Endothelial cell of umbilical vein (primary cell): ENCODE measurements around the gene MEF2D. TPM values are rescaled to one million over a fixed set of nuclear protein-coding genes. Genes with fewer than 3 reads are reported as not detected.

Experiments
- BruUV-seq: library from RNA; stranded (reverse); fragments of 400-500 nt; replicated peaks from 2 replicates; lab custom pipeline; 2021; lab: Mats Ljungman, UMichigan
- CTCF ChIA-PET: fragments of 300-600, 350-600 bp; sonication (Branson Sonifier 250); formaldehyde crosslinking; loops from one replicate; lab custom pipeline; 2021; ENCODE audit warnings: antibody characterized with exemption, inconsistent platforms; lab: Charles Lee
- POLR2A ChIA-PET: fragments of 300-600, 350-600 bp; sonication (Branson Sonifier 250); formaldehyde crosslinking; loops from one replicate; lab custom pipeline; 2021; ENCODE audit warnings: antibody characterized with exemption, inconsistent platforms; lab: Charles Lee
- DNase-seq: peaks from one replicate; pipeline ENCODE4 v3.0.0-alpha.2; 2011; ENCODE audit warnings: low read depth, low spot score
- FAIRE-seq: peaks from 2 replicates; lab custom pipeline; 2011; peaks lifted over from hg19 to GRCh38; lab: Jason Lieb, UNC
- H2AFZ ChIP-seq: 2 replicates; pipeline ENCODE4 v1.6.0; 2012; ENCODE audit warnings: low read depth, low read length, control low read depth, inconsistent platforms
- H3K27ac ChIP-seq: 2 replicates; pipeline ENCODE4 v1.5.1; 2011; ENCODE audit warnings: low read depth, mild to moderate bottlenecking, control low read depth, low read length, moderate library complexity; ENCODE audit not compliant: insufficient read depth
- H3K27me3 ChIP-seq, 2 experiments: 2 replicates each; pipeline versions ENCODE4 v1.6.0 to v1.6.1; 2011; ENCODE audit warnings: low read length in 2 of 2, mixed read lengths in 1 of 2; ENCODE audit not compliant: control insufficient read depth in 2 of 2, insufficient read depth in 2 of 2
- H3K36me3 ChIP-seq, 2 experiments: 2 replicates in 1 of 2; 3 replicates in 1 of 2; pipeline ENCODE4 v1.5.1; 2011; ENCODE audit warnings: low read length in 2 of 2, mild to moderate bottlenecking in 1 of 2, moderate library complexity in 1 of 2; ENCODE audit not compliant: control insufficient read depth in 2 of 2, insufficient read depth in 2 of 2; ENCODE audit errors: extremely low read depth in 1 of 2
- H3K4me1 ChIP-seq: 3 replicates; pipeline ENCODE4 v1.5.1; 2011; ENCODE audit warnings: mild to moderate bottlenecking, low read length; ENCODE audit not compliant: control insufficient read depth, insufficient read depth; ENCODE audit errors: extremely low read depth
- H3K4me2 ChIP-seq: 2 replicates; pipeline ENCODE4 v1.6.1; 2011; ENCODE audit warnings: low read length, control low read depth, mixed read lengths; ENCODE audit not compliant: insufficient read depth
- H3K4me3 ChIP-seq, 3 experiments: fragments of 200-600 bp in 1 of 3; sonication (generic), shearing (Covaris generic) in 1 of 3; replicated peaks in 1 of 3; 2 replicates each; pipeline ENCODE4 v1.5.1; 2011 to 2016; ENCODE audit warnings: control low read depth in 3 of 3, low read length in 3 of 3, mild to moderate bottlenecking in 2 of 3, inconsistent platforms in 1 of 3, low read depth in 1 of 3, moderate library complexity in 1 of 3; ENCODE audit not compliant: insufficient read depth in 1 of 3
- H3K79me2 ChIP-seq: 2 replicates; pipeline ENCODE4 v1.6.0; 2012; ENCODE audit warnings: low read length, inconsistent platforms; ENCODE audit not compliant: control insufficient read depth, insufficient read depth
- H3K9ac ChIP-seq: replicated peaks from 2 replicates; pipeline ENCODE3; 2011; ENCODE audit warnings: low read length, control low read depth; ENCODE audit not compliant: insufficient read depth; ENCODE audit errors: extremely low read depth
- H3K9me1 ChIP-seq: replicated peaks from 3 replicates; pipeline ENCODE4 v1.6.0; 2011; ENCODE audit warnings: mild to moderate bottlenecking, low read length; ENCODE audit not compliant: control insufficient read depth, insufficient read depth; ENCODE audit errors: extremely low read depth
- H3K9me3 ChIP-seq: replicated peaks from 2 replicates; pipeline ENCODE4 v1.5.1; 2012; ENCODE audit warnings: low read length, inconsistent platforms; ENCODE audit not compliant: control insufficient read depth, insufficient read depth
- H4K20me1 ChIP-seq: replicated peaks from 2 replicates; pipeline ENCODE3; 2011; ENCODE audit warnings: mild to moderate bottlenecking, low read length; ENCODE audit not compliant: control insufficient read depth, insufficient read depth; ENCODE audit errors: extremely low read depth
- CTCF ChIP-seq, 2 donors: IDR thresholded peaks; 1 replicate in 1 of 2; 2 replicates in 1 of 2; pipeline ENCODE4 v1.5.1; 2011; ENCODE audit warnings: low read length in 2 of 2, mild to moderate bottlenecking in 2 of 2, moderate library complexity in 2 of 2, control low read depth in 1 of 2, inconsistent platforms in 1 of 2, low read depth in 1 of 2; ENCODE audit not compliant: insufficient read depth in 1 of 2; ENCODE audit errors: extremely low read depth in 1 of 2
- EZH2 ChIP-seq: IDR thresholded peaks from 2 replicates; pipeline ENCODE4 v1.6.1; 2012; ENCODE audit warnings: borderline replicate concordance, low read depth, mild to moderate bottlenecking, moderate library complexity, low read length, inconsistent platforms; ENCODE audit not compliant: severe bottlenecking
- FOS ChIP-seq: IDR thresholded peaks from 2 replicates; pipeline ENCODE4 v1.6.1; 2011; ENCODE audit warnings: mild to moderate bottlenecking, low read length, moderate library complexity, borderline replicate concordance; ENCODE audit not compliant: insufficient read depth
- GATA2 ChIP-seq: IDR thresholded peaks from 2 replicates; pipeline ENCODE4 v1.7.0; 2011; ENCODE audit warnings: low read depth, mild to moderate bottlenecking, moderate library complexity, mixed read lengths, low read length; ENCODE audit not compliant: insufficient read length, insufficient read depth
- JUN ChIP-seq: IDR thresholded peaks from 2 replicates; pipeline ENCODE4 v1.6.1; 2011; ENCODE audit warnings: borderline replicate concordance, low read depth; ENCODE audit not compliant: insufficient read length, insufficient read depth
- MAX ChIP-seq: IDR thresholded peaks from 2 replicates; pipeline ENCODE4 v1.6.1; 2011; ENCODE audit not compliant: insufficient read depth, insufficient read length
- MYC ChIP-seq: IDR thresholded peaks from one replicate; pipeline ENCODE4 v1.6.1; 2011; ENCODE audit warnings: mild to moderate bottlenecking, low read depth, low read length
- POLR2A ChIP-seq: IDR thresholded peaks from 2 replicates; pipeline ENCODE4 v1.6.1; 2012; ENCODE audit warnings: low read depth, mild to moderate bottlenecking, control low read depth, low read length
- POLR2AphosphoS5 ChIP-seq: IDR thresholded peaks from 2 replicates; pipeline ENCODE4 v1.6.1; 2012; ENCODE audit warnings: low read depth, mild to moderate bottlenecking, control low read depth, low read length, moderate library complexity; ENCODE audit not compliant: insufficient read depth
- dilution Hi-C: fragments of 300-500 bp; cut with MboI; formaldehyde crosslinking; loops from one replicate; pipeline ENCODE4 v1.15.0; 2019; ENCODE audit warnings: low sequenced_read_pairs; ENCODE audit not compliant: extremely low pct_ligation_motif_present
- intact Hi-C: fragments of 100-400 bp; cut with micrococcal nuclease; formaldehyde crosslinking; loops from one replicate; pipeline ENCODE4 v1.10.0; 2022
- polyA plus RNA-seq, 4 experiments: library from polyadenylated mRNA; depleted of rRNA in 3 of 4; stranded (reverse) in 3 of 4; unstranded in 1 of 4; fragments of >200 nt; gene quantifications; 2 replicates each; pipeline versions ENCODE4 v1.2.1 to v1.2.3, GENCODE V29; 2011 to 2012; ENCODE audit warnings: missing spikeins in 1 of 4
- total RNA-seq: library from RNA; stranded (reverse); gene quantifications from 2 replicates; pipeline ENCODE4 v1.2.3, GENCODE V29; 2021

MEF2D gene
- total and polyA plus RNA-seq, 2 donors (not counting 3 experiments of a cell fraction or from before 2014, with no cell fraction given): 45.4 to 52.2 TPM

GRCh38 chr1:156474966-156475365 lies 25.6 kb downstream of the MEF2D start:
- Histone ChIP-seq H3K9me3 (no peaks in the 10 kb centered on the region), H3K9ac (no peak overlapping the region), H3K79me2 (no peaks in the 10 kb centered on the region), H3K4me2 (no peak overlapping the region), H3K4me3 (no peak overlapping the region), H2AFZ (no peak overlapping the region), H3K27ac (no peak overlapping the region), H3K9me1 (no peaks in the 10 kb centered on the region), H3K36me3 (peaks cover 19 to 75% of the 10 kb centered on the region in 2 experiments), H3K27me3 (no peaks in the 10 kb centered on the region), H3K4me1 (peaks cover 8% of the 10 kb centered on the region), H4K20me1 (no peaks in the 10 kb centered on the region)
- ChIA-PET CTCF (no interaction called here), POLR2A (no interaction called here)
- FAIRE-seq (no peak), DNase-seq (no peak)
- dilution Hi-C loops: no loop called here
- no TSS peak for BruUV-seq
- TF ChIP-seq POLR2A (no peak), FOS (no peak), POLR2AphosphoS5 (no peak), MAX (no peak), GATA2 (no peak), CTCF (IDR thresholded peaks at IDR 0.05; ENCODE audit: extremely low read depth in 1 of 2, insufficient read depth in 1 of 2, low read depth in 1 of 2, low read length in 2 of 2) (no peak), JUN (no peak), EZH2 (no peak), MYC (no peak)
- intact Hi-C loops: no loop called here
